ENCODE measurements around the gene DHRSX.

DNA sequence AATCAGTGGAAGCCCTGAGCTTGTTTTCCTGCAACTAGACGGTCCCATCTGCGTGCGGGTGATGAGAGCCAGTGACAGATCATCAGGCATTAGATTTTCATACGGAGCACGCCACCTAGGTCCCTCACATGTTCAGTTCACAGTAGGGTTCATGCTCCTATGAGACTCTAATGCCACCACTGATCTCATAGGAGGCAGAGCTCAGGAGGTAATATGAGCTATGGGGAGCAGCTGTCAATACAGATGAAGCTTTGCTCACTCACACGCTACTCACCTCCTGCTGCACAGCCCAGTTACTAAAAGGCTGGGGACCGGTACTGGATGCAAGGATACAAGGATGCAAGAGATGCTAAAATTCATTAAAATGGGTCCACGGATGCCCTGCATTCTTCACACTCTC lies 61.2 kb downstream of the DHRSX start:
- TF ChIP-seq, protein P1, sequence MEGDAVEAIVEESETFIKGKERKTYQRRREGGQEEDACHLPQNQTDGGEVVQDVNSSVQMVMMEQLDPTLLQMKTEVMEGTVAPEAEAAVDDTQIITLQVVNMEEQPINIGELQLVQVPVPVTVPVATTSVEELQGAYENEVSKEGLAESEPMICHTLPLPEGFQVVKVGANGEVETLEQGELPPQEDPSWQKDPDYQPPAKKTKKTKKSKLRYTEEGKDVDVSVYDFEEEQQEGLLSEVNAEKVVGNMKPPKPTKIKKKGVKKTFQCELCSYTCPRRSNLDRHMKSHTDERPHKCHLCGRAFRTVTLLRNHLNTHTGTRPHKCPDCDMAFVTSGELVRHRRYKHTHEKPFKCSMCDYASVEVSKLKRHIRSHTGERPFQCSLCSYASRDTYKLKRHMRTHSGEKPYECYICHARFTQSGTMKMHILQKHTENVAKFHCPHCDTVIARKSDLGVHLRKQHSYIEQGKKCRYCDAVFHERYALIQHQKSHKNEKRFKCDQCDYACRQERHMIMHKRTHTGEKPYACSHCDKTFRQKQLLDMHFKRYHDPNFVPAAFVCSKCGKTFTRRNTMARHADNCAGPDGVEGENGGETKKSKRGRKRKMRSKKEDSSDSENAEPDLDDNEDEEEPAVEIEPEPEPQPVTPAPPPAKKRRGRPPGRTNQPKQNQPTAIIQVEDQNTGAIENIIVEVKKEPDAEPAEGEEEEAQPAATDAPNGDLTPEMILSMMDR (IDR thresholded peaks at IDR 0.05; ENCODE audit: poor library complexity, severe bottlenecking) = no peak
- TF ChIP-seq POLR2AphosphoS5 (IDR thresholded peaks at IDR 0.05) (no peak), EP300 (conservative IDR thresholded peaks at IDR 0.05; ENCODE audit: poor library complexity, severe bottlenecking) (no peak)

Measured in neural cell (in vitro differentiated cells).